ENCODE data around the gene DDTL.
"Not testable (repeated sequence)": the region's sequence is repeated elsewhere in the genome, so short reads cannot be mapped to it uniquely, and the experiment has no call there.

The DDTL gene

GRCh38 chr22:23953485-23953884, 13.2 kb upstream of the DDTL start:
- not testable (repeated sequence) for DNase-seq (ENCODE audit: insufficient read length, low spot score); FAIRE-seq

GRCh38 chr22:23954193-23954990, 12.3 kb upstream of the DDTL start:
- FAIRE-seq; DNase-seq (ENCODE audit: insufficient read length, low spot score): not testable (repeated sequence)

GRCh38 chr22:23954991-23955305, 11.7 kb upstream of the DDTL start:
- not testable (repeated sequence) for FAIRE-seq; DNase-seq (ENCODE audit: insufficient read length, low spot score)

GRCh38 chr22:23955886-23956285, 10.8 kb upstream of the DDTL start:
- not testable (repeated sequence) for FAIRE-seq; DNase-seq (ENCODE audit: insufficient read length, low spot score)

- FAIRE-seq, result peak; percentile 32
- DNase-seq (ENCODE audit: insufficient read length, low spot score), result peak; percentile 37
- TF ChIP-seq CTCF (IDR thresholded peaks at IDR 0.05; ENCODE audit: insufficient read depth, missing control alignments), result peak; percentile 86
These were observed 10.3 kb upstream of the DDTL start for GRCh38 chr22:23956301-23956900.

- FAIRE-seq; DNase-seq (ENCODE audit: insufficient read length, low spot score): not testable (repeated sequence)
These were observed 5.5 kb upstream of the DDTL start, which contains the start of gene GSTT2B for GRCh38 chr22:23961084-23961771. Gene GSTT2B, minus strand, starts transcription at chr22:23961195. Its CDS starts 64 bp downstream, at chr22:23961131.

- DNase-seq (ENCODE audit: insufficient read length, low spot score); FAIRE-seq: not testable (repeated sequence)
These were observed 594 bp upstream of the DDTL start for GRCh38 chr22:23966094-23966493.

GRCh38 chr22:23969071-23969470, 2.4 kb downstream of the DDTL start:
- no peak for TF ChIP-seq CTCF (IDR thresholded peaks at IDR 0.05; ENCODE audit: insufficient read depth, missing control alignments)
- FAIRE-seq, result no peak
- DNase-seq (ENCODE audit: insufficient read length, low spot score), result no peak

GRCh38 chr22:23970201-23970641, 3.5 kb downstream of the DDTL start:
- no peak for TF ChIP-seq CTCF (IDR thresholded peaks at IDR 0.05; ENCODE audit: insufficient read depth, missing control alignments)
- FAIRE-seq, result no peak
- no peak for DNase-seq (ENCODE audit: insufficient read length, low spot score)

GRCh38 chr22:23970816-23971486, 4.3 kb downstream of the DDTL start:
- DNase-seq (ENCODE audit: insufficient read length, low spot score), result no peak
- no peak for FAIRE-seq
- TF ChIP-seq CTCF (IDR thresholded peaks at IDR 0.05; ENCODE audit: insufficient read depth, missing control alignments), result no peak

GRCh38 chr22:23971927-23972326, 5.2 kb downstream of the DDTL start:
- DNase-seq (ENCODE audit: insufficient read length, low spot score), result not testable (repeated sequence)

GRCh38 chr22:23974345-23974744, 7.7 kb downstream of the DDTL start, which contains the start of gene DDT:
Gene DDT, minus strand, starts transcription at chr22:23974441. Its CDS starts 27 bp downstream, at chr22:23974414.
- not testable (repeated sequence) for DNase-seq (ENCODE audit: insufficient read length, low spot score); FAIRE-seq

More at GRCh38 chr22:23971927-23972326, 5.2 kb downstream of the DDTL start:
- FAIRE-seq, result peak; percentile 11

- not testable (repeated sequence) for FAIRE-seq; DNase-seq (ENCODE audit: insufficient read length, low spot score)
These were observed 8.2 kb downstream of the DDTL start for GRCh38 chr22:23974836-23975352.

- not testable (repeated sequence) for DNase-seq (ENCODE audit: insufficient read length, low spot score); FAIRE-seq
These were observed 10.6 kb downstream of the DDTL start for GRCh38 chr22:23977304-23977703.

All from D721Med (cell line).